GM12878 (cell line): ENCODE results near the gene YES1. TPM values are rescaled to one million over a fixed set of nuclear protein-coding genes. Genes with fewer than 3 reads are reported as not detected.

Experiments
- ATAC-seq: fragments of 200-7000 bp; cut with Tn5 transposase; 3 replicates; pipeline ENCODE4 v1.9.1; 2020; ENCODE audit warnings: mild to moderate bottlenecking, moderate library complexity
- BruUV-seq: library from RNA; stranded (reverse); fragments of 400-500 nt; replicated peaks from 2 replicates; lab custom pipeline; 2021; lab: Mats Ljungman, UMichigan
- CTCF ChIA-PET: fragments of 300-600 bp; sonication (Branson Sonifier 250); formaldehyde crosslinking; extraction: SDS; loops from one replicate; lab custom pipeline; 2021; ENCODE audit warnings: inconsistent platforms; lab: Yijun Ruan, JAX
- POLR2A ChIA-PET: fragments of 350-600 bp; formaldehyde crosslinking; extraction: SDS; loops from one replicate; lab custom pipeline; 2021; ENCODE audit warnings: inconsistent platforms; lab: Charles Lee
- RAD21 ChIA-PET: fragments of 300-600 bp; sonication (Branson Sonifier 250); formaldehyde crosslinking; loops from one replicate; lab custom pipeline; 2023; ENCODE audit warnings: antibody characterized with exemption; ENCODE audit not compliant: unreplicated experiment; lab: Charles Lee
- SMC1A ChIA-PET: fragments of 300-600 bp; sonication (Branson Sonifier 250); formaldehyde crosslinking; loops from one replicate; lab custom pipeline; 2023; ENCODE audit not compliant: unreplicated experiment, uncharacterized antibody; lab: Charles Lee
- DNase-seq: peaks from one replicate; pipeline ENCODE4 v3.0.0-alpha.2; 2011; ENCODE audit warnings: low read depth, low spot score
- FAIRE-seq: peaks from 3 replicates; lab custom pipeline; 2011; peaks lifted over from hg19 to GRCh38; lab: Jason Lieb, UNC
- H2AFZ ChIP-seq: 2 replicates; pipeline ENCODE4 v1.6.0; 2011; ENCODE audit warnings: low read depth, low read length, control low read depth; ENCODE audit not compliant: control insufficient read depth
- H3K27ac ChIP-seq: 2 replicates; pipeline ENCODE4 v1.5.1; 2011; ENCODE audit warnings: control low read depth; ENCODE audit not compliant: control insufficient read depth, insufficient read depth
- H3K27me3 ChIP-seq, 2 experiments: replicated peaks in 1 of 2; 2 replicates each; pipeline versions ENCODE4 v1.6.0 to v1.6.1; 2011; ENCODE audit warnings: low read length in 1 of 2; ENCODE audit not compliant: control insufficient read depth in 2 of 2, insufficient read depth in 2 of 2
- H3K36me3 ChIP-seq, 2 experiments: 2 replicates each; pipeline ENCODE4 v1.5.1; 2011; ENCODE audit warnings: low read length in 1 of 2; ENCODE audit not compliant: control insufficient read depth in 2 of 2, insufficient read depth in 2 of 2
- H3K4me1 ChIP-seq: 2 replicates; pipeline ENCODE4 v1.6.1; 2011; ENCODE audit warnings: mild to moderate bottlenecking, low read length, moderate library complexity, mixed read lengths; ENCODE audit not compliant: control insufficient read depth, insufficient read depth
- H3K4me2 ChIP-seq: 2 replicates; pipeline ENCODE4 v1.6.0; 2011; ENCODE audit warnings: control low read depth; ENCODE audit not compliant: control insufficient read depth, insufficient read depth
- H3K4me3 ChIP-seq: fragments of 200-600 bp; sonication (generic); 2 replicates; pipeline ENCODE4 v1.5.1; 2016
- H3K79me2 ChIP-seq: 2 replicates; pipeline ENCODE4 v1.6.0; 2011; ENCODE audit warnings: low read length; ENCODE audit not compliant: control insufficient read depth, insufficient read depth
- H3K9ac ChIP-seq: 2 replicates; pipeline ENCODE4 v1.8.0; 2011; ENCODE audit warnings: low read length, control low read depth, mixed read lengths; ENCODE audit not compliant: control insufficient read depth, insufficient read depth
- H3K9me3 ChIP-seq: replicated peaks from 3 replicates; pipeline ENCODE4 v1.5.1; 2011; ENCODE audit warnings: mild to moderate bottlenecking, low read length; ENCODE audit not compliant: control insufficient read depth, insufficient read depth
- H4K20me1 ChIP-seq: 2 replicates; pipeline ENCODE4 v1.6.0; 2011; ENCODE audit not compliant: control insufficient read depth, insufficient read depth
- BMI1 ChIP-seq: fragments of 450-650 bp; IDR thresholded peaks from 2 replicates; pipeline ENCODE4 v1.6.1; 2016; ENCODE audit warnings: mild to moderate bottlenecking, moderate library complexity, borderline replicate concordance
- FOS ChIP-seq: IDR thresholded peaks from 3 replicates; pipeline ENCODE4 v1.6.1; 2011; ENCODE audit warnings: borderline replicate concordance; ENCODE audit not compliant: insufficient read length; ENCODE audit errors: extremely low read depth
- IRF4 ChIP-seq: IDR thresholded peaks from 2 replicates; pipeline ENCODE4 v1.6.1; 2011; ENCODE audit warnings: low read depth, low read length
- MEF2A ChIP-seq: IDR thresholded peaks from 2 replicates; pipeline ENCODE4 v1.6.1; 2011; ENCODE audit warnings: low read depth, mild to moderate bottlenecking, low read length, moderate library complexity; ENCODE audit not compliant: insufficient read depth
- POLR2AphosphoS5 ChIP-seq: IDR thresholded peaks from 2 replicates; pipeline ENCODE4 v1.6.1; 2011; ENCODE audit warnings: mild to moderate bottlenecking, low read length, inconsistent platforms
- RELA ChIP-seq: fragments of 450-650 bp; IDR thresholded peaks from 2 replicates; pipeline ENCODE4 v1.8.0; 2014; ENCODE audit warnings: borderline replicate concordance; ENCODE audit not compliant: partially characterized antibody
- ZNF207 ChIP-seq: fragments of 450-650 bp; IDR thresholded peaks from 2 replicates; pipeline ENCODE4 v1.6.1; 2014; ENCODE audit warnings: antibody characterized with exemption, mild to moderate bottlenecking, borderline replicate concordance
- WGBS: methylation state at CpG from one replicate; pipeline ENCODE4 v1.1.6; 2016; ENCODE audit warnings: low lambda C conversion rate; ENCODE audit not compliant: insufficient replicate concordance, insufficient coverage; ENCODE audit errors: missing lambda C conversion rate; 5-methylcytosine and 5-hydroxymethylcytosine counted together
- in situ Hi-C: fragments of 300-500 bp; cut with MboI; formaldehyde crosslinking; loops from 9 replicates; pipeline ENCODE4 v1.14.3; 2018; ENCODE audit warnings: mixed read lengths
- intact Hi-C: fragments of 100-400 bp; cut with micrococcal nuclease; formaldehyde crosslinking; loops from one replicate; pipeline ENCODE4 v1.14.2; 2022; ENCODE audit not compliant: unreplicated experiment
- polyA plus RNA-seq, 11 experiments: library from polyadenylated mRNA; depleted of rRNA in 4 of 11; unstranded in 6 of 11; stranded (reverse) in 5 of 11; fragments of >200 nt; fragmentation: Nextera tagmentation in 4 of 11; fragmentation: Illumina TruSeq in 1 of 11; extraction: Ambion mirVana in 4 of 11; extraction: Trizol in 1 of 11; gene quantifications; 1 replicate in 1 of 11; 2 replicates in 10 of 11; pipeline versions ENCODE4 v1.2.1 to v1.2.3, GENCODE V29; 2011 to 2016; ENCODE audit warnings: inconsistent platforms in 2 of 11, missing spikeins in 2 of 11, low read depth in 1 of 11
- total RNA-seq, 4 experiments: library from RNA; depleted of rRNA in 3 of 4; stranded (reverse); fragments of >200 nt in 3 of 4; fragmentation: Illumina TruSeq in 1 of 4; extraction: Trizol in 1 of 4; gene quantifications; 2 replicates each; pipeline versions ENCODE4 v1.2.1 to v1.2.3, GENCODE V29; 2013 to 2021
- TF ChIP-seq, protein P1 (sequence below): IDR thresholded peaks from 2 replicates; pipeline ENCODE4 v1.6.1; 2011; ENCODE audit warnings: borderline replicate concordance, low read depth, mild to moderate bottlenecking, moderate library complexity, mixed read lengths, low read length; ENCODE audit not compliant: insufficient read depth; ENCODE audit errors: extremely low read length

YES1 gene
- total and polyA plus RNA-seq, 10 of the 15 experiments (the other 5 are each of a cell fraction or from before 2014, with no cell fraction given) = 2.3 to 7.9 (median 5.8) TPM

DNA sequence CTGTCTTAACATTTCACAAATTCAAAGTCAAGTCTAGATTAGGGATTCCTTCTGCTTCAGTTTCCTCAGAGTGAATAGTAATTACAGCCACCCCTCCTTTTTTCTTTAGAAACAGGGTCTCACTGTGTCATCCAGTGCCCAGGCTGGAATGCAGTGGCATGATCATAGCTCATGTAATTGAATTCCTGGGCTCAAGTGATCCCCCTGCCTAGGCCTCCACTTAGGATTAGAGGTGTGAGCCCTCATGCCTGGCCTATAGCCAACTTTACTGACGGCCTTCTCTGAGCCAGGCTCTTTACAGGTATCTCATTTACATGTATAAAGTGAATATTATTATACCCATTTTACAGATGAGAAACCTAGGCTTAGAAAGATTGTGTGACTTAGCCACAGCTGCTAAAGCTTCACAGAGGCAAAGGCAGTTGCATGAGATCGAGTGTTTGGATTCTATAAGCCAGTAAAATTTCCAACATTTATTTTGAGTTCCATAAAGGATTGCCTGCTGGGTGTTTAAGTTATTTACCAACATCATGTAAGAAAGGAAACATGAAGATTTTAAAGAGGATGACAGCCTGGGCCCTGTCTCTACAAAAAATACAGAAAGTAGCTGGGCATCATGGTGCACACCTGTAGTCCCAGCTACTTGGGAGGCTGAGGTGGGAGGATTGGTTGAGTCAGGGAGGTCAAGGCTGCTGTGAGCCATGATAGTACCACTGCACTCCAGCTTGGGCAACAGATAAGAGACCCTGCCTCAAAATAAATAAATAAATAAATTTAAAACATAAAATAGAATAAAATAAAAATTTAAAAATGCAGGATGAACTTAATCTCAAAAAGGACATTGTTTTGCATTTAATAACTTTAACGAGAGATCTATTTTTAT, 101.4 kb downstream of the YES1 start:
- WGBS = 65% methylated on average over 3 of the region's 3 CpGs
- H3K27ac ChIP-seq = no peak overlapping the region
- no peaks in the 10 kb centered on the region for H4K20me1 ChIP-seq
- no peaks in the 10 kb centered on the region for H3K36me3 ChIP-seq
- H3K4me1 ChIP-seq = no peaks in the 10 kb centered on the region; the same call in 1 of the 2 replicates
- DNase-seq (no peak), FAIRE-seq (no peak), ATAC-seq (no peak)
- ChIA-PET POLR2A (no interaction called here), RAD21 (interaction anchor here (1.2 kb wide), 1 partner anchor 86 kb away, joined by 5 read pairs; no protein-coding TSS in a partner anchor), SMC1A (interaction anchor here (0.6 to 1.0 kb wide), 3 partner anchors 13 to 120 kb away, joined by 3 read pairs; no protein-coding TSS in a partner anchor)
- H3K79me2 ChIP-seq = peaks cover 17% of the 10 kb centered on the region
- BruUV-seq = no TSS peak
- in situ Hi-C loops = no loop called here
- peak overlapping the region; percentile 85; the same call in 1 of the 2 replicates for H3K9ac ChIP-seq
- TF ChIP-seq FOS (no peak), POLR2AphosphoS5 (no peak), RELA (no peak), ZNF207 (no peak), MEF2A (no peak), IRF4 (no peak), BMI1 (no peak)
- TF ChIP-seq, protein P1, sequence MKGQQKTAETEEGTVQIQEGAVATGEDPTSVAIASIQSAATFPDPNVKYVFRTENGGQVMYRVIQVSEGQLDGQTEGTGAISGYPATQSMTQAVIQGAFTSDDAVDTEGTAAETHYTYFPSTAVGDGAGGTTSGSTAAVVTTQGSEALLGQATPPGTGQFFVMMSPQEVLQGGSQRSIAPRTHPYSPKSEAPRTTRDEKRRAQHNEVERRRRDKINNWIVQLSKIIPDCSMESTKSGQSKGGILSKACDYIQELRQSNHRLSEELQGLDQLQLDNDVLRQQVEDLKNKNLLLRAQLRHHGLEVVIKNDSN = no peak
- TF ChIP-seq, all 136 proteins: peak for 0
- H2AFZ ChIP-seq = peak overlapping the region; percentile 62
- H3K4me3 ChIP-seq = no peak overlapping the region
- no peaks in the 10 kb centered on the region for H3K27me3 ChIP-seq
- H3K9me3 ChIP-seq = no peaks in the 10 kb centered on the region
- intact Hi-C loops = loop anchor here (10.0 kb wide), 1 partner anchor 86 kb away; no protein-coding TSS in a partner anchor
- peak overlapping the region; percentile 87 for H3K4me2 ChIP-seq
- CTCF ChIA-PET = interaction anchor here (0.8 to 2.3 kb wide), 4 partner anchors 105 to 129 kb away, joined by 3 to 14 read pairs (median 4); no protein-coding TSS in a partner anchor
